Caco-2 (cell line): ENCODE results near the gene CEACAM21. TPM values are rescaled to one million over a fixed set of nuclear protein-coding genes. Genes with fewer than 3 reads are reported as not detected.

Experiments used
- BruUV-seq: library from RNA; stranded (reverse); fragments of 400-500 nt; replicated peaks from 2 replicates; lab custom pipeline; 2021; lab: Mats Ljungman, UMichigan
- CTCF ChIA-PET: fragments of 300-600 bp; sonication (Branson Sonifier 250); formaldehyde crosslinking; loops from one replicate; lab custom pipeline; 2022; ENCODE audit warnings: antibody characterized with exemption; lab: Charles Lee
- POLR2A ChIA-PET: fragments of 300-600 bp; sonication (Branson Sonifier 250); formaldehyde crosslinking; loops from one replicate; lab custom pipeline; 2022; ENCODE audit warnings: antibody characterized with exemption; lab: Charles Lee
- DNase-seq, 2 experiments: peaks; one replicate each; pipeline versions ENCODE4 v3.0.0 to v3.0.0-alpha.2; 2020 to 2022
- H3K27me3 ChIP-seq: replicated peaks from 2 replicates; pipeline ENCODE4 v1.6.0; 2011; ENCODE audit warnings: low read length; ENCODE audit not compliant: control insufficient read depth, insufficient read depth
- H3K36me3 ChIP-seq: 2 replicates; pipeline ENCODE4 v1.5.1; 2011; ENCODE audit warnings: low read length; ENCODE audit not compliant: control insufficient read depth, insufficient read depth
- H3K4me1 ChIP-seq: fragments of 250-450 bp; sonication (Bioruptor Pico); 2 replicates; pipeline ENCODE4 v1.5.1; 2020; ENCODE audit warnings: mild to moderate bottlenecking
- H3K4me3 ChIP-seq: 2 replicates; pipeline ENCODE4 v1.5.1; 2011; ENCODE audit warnings: low read depth, mild to moderate bottlenecking, control low read depth, low read length
- H3K9me3 ChIP-seq: fragments of 250-450 bp; sonication (Bioruptor Pico); 2 replicates; pipeline ENCODE4 v1.5.1; 2020; ENCODE audit warnings: mild to moderate bottlenecking, moderate library complexity
- H3K27ac Mint-ChIP-seq: one replicate; pipeline ENCODE4 v1.8.0; 2022; ENCODE audit warnings: mixed read lengths; ENCODE audit not compliant: unreplicated experiment
- H3K27me3 Mint-ChIP-seq: one replicate; pipeline ENCODE4 v1.8.0; 2022; ENCODE audit warnings: mixed read lengths; ENCODE audit not compliant: insufficient read depth, unreplicated experiment
- H3K36me3 Mint-ChIP-seq: one replicate; pipeline ENCODE4 v1.8.0; 2022; ENCODE audit warnings: mild to moderate bottlenecking, mixed read lengths; ENCODE audit not compliant: insufficient read depth, unreplicated experiment
- H3K4me1 Mint-ChIP-seq: one replicate; pipeline ENCODE4 v1.8.0; 2022; ENCODE audit warnings: low read depth, mixed read lengths; ENCODE audit not compliant: unreplicated experiment
- H3K4me3 Mint-ChIP-seq: one replicate; pipeline ENCODE4 v1.8.0; 2022; ENCODE audit warnings: mild to moderate bottlenecking, moderate library complexity, mixed read lengths; ENCODE audit not compliant: unreplicated experiment
- H3K9me3 Mint-ChIP-seq: one replicate; pipeline ENCODE4 v1.8.0; 2022; ENCODE audit warnings: mixed read lengths; ENCODE audit not compliant: unreplicated experiment
- intact Hi-C: fragments of 100-400 bp; cut with micrococcal nuclease; formaldehyde crosslinking; loops from one replicate; pipeline ENCODE4 v1.10.0; 2022; ENCODE audit not compliant: unreplicated experiment
- total RNA-seq: library from RNA; stranded (reverse); gene quantifications from 2 replicates; pipeline ENCODE4 v1.2.3, GENCODE V29; 2022
- TF ChIP-seq, protein P1 (sequence below), 2 experiments: fragments of 200-600 bp in 1 of 2; IDR thresholded peaks; 1 replicate in 1 of 2; 2 replicates in 1 of 2; pipeline versions ENCODE4 v1.5.1 to v1.8.0; 2011 to 2022; ENCODE audit warnings: antibody characterized with exemption in 1 of 2, control low read depth in 1 of 2, inconsistent platforms in 1 of 2, low read depth in 1 of 2, low read length in 1 of 2, mild to moderate bottlenecking in 1 of 2, moderate library complexity in 1 of 2; ENCODE audit not compliant: insufficient read depth in 1 of 2, severe bottlenecking in 1 of 2, unreplicated experiment in 1 of 2

Gene CEACAM21
- total RNA-seq, 1 experiment from 2014 or later: not detected

GRCh38 chr19:41606215-41606837 is 30.4 kb downstream of the CEACAM21 start:
- Mint-ChIP-seq H3K9me3 (no peaks in the 10 kb centered on the region), H3K27me3 (peaks cover 31% of the 10 kb centered on the region), H3K4me3 (no peak overlapping the region), H3K27ac (no peak overlapping the region), H3K36me3 (no peaks in the 10 kb centered on the region), H3K4me1 (no peaks in the 10 kb centered on the region)
- BruUV-seq: no TSS peak
- Histone ChIP-seq H3K9me3 (no peaks in the 10 kb centered on the region), H3K4me1 (no peaks in the 10 kb centered on the region), H3K36me3 (no peaks in the 10 kb centered on the region), H3K4me3 (no peak overlapping the region), H3K27me3 (no peaks in the 10 kb centered on the region)
- intact Hi-C loops: no loop called here
- TF ChIP-seq, protein P1, sequence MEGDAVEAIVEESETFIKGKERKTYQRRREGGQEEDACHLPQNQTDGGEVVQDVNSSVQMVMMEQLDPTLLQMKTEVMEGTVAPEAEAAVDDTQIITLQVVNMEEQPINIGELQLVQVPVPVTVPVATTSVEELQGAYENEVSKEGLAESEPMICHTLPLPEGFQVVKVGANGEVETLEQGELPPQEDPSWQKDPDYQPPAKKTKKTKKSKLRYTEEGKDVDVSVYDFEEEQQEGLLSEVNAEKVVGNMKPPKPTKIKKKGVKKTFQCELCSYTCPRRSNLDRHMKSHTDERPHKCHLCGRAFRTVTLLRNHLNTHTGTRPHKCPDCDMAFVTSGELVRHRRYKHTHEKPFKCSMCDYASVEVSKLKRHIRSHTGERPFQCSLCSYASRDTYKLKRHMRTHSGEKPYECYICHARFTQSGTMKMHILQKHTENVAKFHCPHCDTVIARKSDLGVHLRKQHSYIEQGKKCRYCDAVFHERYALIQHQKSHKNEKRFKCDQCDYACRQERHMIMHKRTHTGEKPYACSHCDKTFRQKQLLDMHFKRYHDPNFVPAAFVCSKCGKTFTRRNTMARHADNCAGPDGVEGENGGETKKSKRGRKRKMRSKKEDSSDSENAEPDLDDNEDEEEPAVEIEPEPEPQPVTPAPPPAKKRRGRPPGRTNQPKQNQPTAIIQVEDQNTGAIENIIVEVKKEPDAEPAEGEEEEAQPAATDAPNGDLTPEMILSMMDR (IDR thresholded peaks at IDR 0.05; ENCODE audit: insufficient read depth in 1 of 2, low read depth in 1 of 2, low read length in 1 of 2, severe bottlenecking in 1 of 2, unreplicated experiment in 1 of 2): no peak
- POLR2A ChIA-PET: no interaction called here
- CTCF ChIA-PET: no interaction called here
- no peak for DNase-seq

- no peaks in the 10 kb centered on the region for H3K27me3 ChIP-seq
- CTCF ChIA-PET: no interaction called here
- H3K36me3 Mint-ChIP-seq: no peaks in the 10 kb centered on the region
- POLR2A ChIA-PET: no interaction called here
- H3K4me3 ChIP-seq: no peak overlapping the region
- peaks cover 29% of the 10 kb centered on the region for H3K27me3 Mint-ChIP-seq
- TF ChIP-seq, protein P1 (IDR thresholded peaks at IDR 0.05; ENCODE audit: insufficient read depth in 1 of 2, low read depth in 1 of 2, low read length in 1 of 2, severe bottlenecking in 1 of 2, unreplicated experiment in 1 of 2): no peak
- H3K27ac Mint-ChIP-seq: no peak overlapping the region
- no peaks in the 10 kb centered on the region for H3K9me3 Mint-ChIP-seq
- intact Hi-C loops: no loop called here
- H3K4me1 ChIP-seq: no peaks in the 10 kb centered on the region
- no peak overlapping the region for H3K4me3 Mint-ChIP-seq
- no TSS peak for BruUV-seq
- no peaks in the 10 kb centered on the region for H3K9me3 ChIP-seq
- H3K4me1 Mint-ChIP-seq: no peaks in the 10 kb centered on the region
- no peak for DNase-seq
- no peaks in the 10 kb centered on the region for H3K36me3 ChIP-seq
Observed at GRCh38 chr19:41607668-41608067, 31.7 kb downstream of the CEACAM21 start.

DNA sequence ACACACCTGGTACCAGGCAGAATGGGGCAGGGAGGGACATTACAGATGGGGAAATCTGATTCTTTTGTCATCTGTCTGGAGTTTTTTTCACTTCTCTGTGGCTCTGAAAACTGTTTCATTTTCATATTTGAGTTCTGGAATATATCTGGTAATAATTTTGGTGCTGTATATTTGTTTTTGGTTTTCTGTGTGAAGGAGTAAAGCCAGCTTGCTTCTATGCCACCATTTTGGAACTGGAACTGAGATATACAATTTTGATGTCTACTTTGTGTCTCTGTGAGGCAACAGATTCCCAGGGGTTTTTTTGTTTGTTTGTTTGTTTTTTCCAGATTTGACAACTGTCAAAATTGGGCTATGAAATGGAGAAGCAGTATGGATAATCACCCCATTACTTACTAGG is 34.8 kb downstream of the CEACAM21 start:
- BruUV-seq: no TSS peak
- Histone ChIP-seq H3K4me3 (no peak overlapping the region), H3K4me1 (no peaks in the 10 kb centered on the region), H3K27me3 (no peaks in the 10 kb centered on the region), H3K36me3 (no peaks in the 10 kb centered on the region), H3K9me3 (no peaks in the 10 kb centered on the region)
- ChIA-PET CTCF (no interaction called here), POLR2A (no interaction called here)
- Mint-ChIP-seq H3K9me3 (no peaks in the 10 kb centered on the region), H3K36me3 (no peaks in the 10 kb centered on the region), H3K27ac (no peak overlapping the region), H3K4me3 (no peak overlapping the region), H3K4me1 (no peaks in the 10 kb centered on the region), H3K27me3 (peaks cover 30% of the 10 kb centered on the region)
- intact Hi-C loops: no loop called here
- DNase-seq: no peak
- TF ChIP-seq, protein P1 (IDR thresholded peaks at IDR 0.05; ENCODE audit: insufficient read depth in 1 of 2, low read depth in 1 of 2, low read length in 1 of 2, severe bottlenecking in 1 of 2, unreplicated experiment in 1 of 2): no peak
